HFF-Myc (cell line): ENCODE measurements around the gene ENOX1.
"Not testable (repeated sequence)": the region's sequence is repeated elsewhere in the genome, so short reads cannot be mapped to it uniquely, and the experiment has no call there.

Experiments used
- DNase-seq: peaks from one replicate; pipeline ENCODE4 v3.0.0-alpha.2; 2011; ENCODE audit warnings: low read depth; ENCODE audit errors: extremely low read depth
- H3K4me3 ChIP-seq: replicated peaks from 2 replicates; pipeline ENCODE4 v1.5.1; 2011; ENCODE audit warnings: low read depth, mild to moderate bottlenecking, control low read depth, low read length
- TF ChIP-seq, protein P1 (sequence below): IDR thresholded peaks from 2 replicates; pipeline ENCODE4 v1.5.1; 2012; ENCODE audit warnings: mild to moderate bottlenecking, low read depth, low read length, control low read depth; ENCODE audit errors: missing control alignments

Gene ENOX1

DNA sequence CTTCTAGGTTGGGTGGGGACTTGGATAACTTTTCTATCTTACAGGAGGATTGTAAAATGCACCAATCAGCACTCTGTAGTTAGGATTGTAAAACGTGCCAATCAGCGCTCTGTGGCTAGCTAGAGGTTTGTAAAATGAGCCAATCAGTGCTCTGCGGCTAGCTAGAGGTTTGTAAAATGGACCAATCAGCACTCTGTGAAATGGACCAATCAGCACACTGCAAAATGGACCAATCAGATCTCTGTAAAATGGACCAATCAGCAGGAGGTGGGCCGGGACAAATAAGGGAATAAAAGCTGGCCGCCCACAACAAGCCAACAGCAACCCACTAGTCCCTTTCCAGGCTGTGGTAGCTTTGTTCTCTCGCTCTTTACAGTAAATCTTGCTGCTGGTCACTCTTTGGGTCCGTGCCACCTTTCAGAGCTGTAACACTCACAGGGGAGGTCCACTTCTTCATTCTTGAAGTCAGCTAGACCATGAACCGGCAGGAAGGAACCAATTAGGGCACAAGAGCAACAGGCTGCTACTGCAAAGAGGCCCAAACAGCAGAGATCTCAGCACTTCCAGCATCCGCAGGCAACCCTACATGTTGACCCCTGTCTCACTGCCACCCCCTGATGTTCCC, 606.6 kb downstream of the ENOX1 start:
- DNase-seq, result no peak
- TF ChIP-seq, protein P1, sequence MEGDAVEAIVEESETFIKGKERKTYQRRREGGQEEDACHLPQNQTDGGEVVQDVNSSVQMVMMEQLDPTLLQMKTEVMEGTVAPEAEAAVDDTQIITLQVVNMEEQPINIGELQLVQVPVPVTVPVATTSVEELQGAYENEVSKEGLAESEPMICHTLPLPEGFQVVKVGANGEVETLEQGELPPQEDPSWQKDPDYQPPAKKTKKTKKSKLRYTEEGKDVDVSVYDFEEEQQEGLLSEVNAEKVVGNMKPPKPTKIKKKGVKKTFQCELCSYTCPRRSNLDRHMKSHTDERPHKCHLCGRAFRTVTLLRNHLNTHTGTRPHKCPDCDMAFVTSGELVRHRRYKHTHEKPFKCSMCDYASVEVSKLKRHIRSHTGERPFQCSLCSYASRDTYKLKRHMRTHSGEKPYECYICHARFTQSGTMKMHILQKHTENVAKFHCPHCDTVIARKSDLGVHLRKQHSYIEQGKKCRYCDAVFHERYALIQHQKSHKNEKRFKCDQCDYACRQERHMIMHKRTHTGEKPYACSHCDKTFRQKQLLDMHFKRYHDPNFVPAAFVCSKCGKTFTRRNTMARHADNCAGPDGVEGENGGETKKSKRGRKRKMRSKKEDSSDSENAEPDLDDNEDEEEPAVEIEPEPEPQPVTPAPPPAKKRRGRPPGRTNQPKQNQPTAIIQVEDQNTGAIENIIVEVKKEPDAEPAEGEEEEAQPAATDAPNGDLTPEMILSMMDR, result no peak
- H3K4me3 ChIP-seq, result no peak overlapping the region

DNA sequence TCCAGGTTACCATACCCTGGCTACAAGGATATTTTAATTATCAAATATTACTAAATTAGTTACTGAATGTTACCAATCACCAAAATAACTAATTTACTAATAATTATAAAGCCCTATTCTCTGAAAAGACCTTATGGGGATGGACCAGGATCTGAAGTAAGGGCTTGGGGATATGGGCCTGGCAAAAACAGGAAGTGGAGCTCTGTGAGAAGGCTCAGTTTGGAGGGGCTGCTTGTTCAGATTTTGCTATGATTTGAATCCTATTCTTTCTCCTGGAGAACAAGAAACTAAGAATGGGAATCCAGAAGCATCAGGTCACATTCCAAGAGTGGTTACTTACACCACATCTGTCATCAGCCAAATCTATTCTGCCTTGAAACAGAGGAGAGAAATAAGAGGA, 615.3 kb downstream of the ENOX1 start:
- no peak for DNase-seq
- TF ChIP-seq, protein P1, result no peak
- H3K4me3 ChIP-seq, result no peak overlapping the region

DNA sequence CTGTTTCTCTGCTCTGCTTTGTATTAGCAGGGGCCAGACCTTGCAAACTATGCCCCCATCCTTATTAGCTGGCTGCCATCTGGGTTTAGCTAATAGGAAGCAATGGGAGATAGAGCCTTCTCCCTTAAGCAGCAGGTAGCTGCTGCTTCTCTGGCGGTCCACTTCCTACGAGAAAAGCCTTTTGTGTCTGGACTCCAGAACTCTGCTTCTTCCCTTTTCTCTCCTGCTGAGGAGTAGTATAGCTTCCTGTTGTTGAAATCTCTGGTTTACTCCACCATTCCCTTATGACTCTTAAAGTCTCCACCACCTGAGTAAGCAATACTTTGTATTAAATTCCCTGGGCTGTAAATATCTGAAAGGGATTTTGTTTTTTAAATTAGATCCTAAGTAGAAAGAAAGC, 616.3 kb downstream of the ENOX1 start:
- TF ChIP-seq, protein P1, result no peak
- no peak overlapping the region for H3K4me3 ChIP-seq
- no peak for DNase-seq

DNA sequence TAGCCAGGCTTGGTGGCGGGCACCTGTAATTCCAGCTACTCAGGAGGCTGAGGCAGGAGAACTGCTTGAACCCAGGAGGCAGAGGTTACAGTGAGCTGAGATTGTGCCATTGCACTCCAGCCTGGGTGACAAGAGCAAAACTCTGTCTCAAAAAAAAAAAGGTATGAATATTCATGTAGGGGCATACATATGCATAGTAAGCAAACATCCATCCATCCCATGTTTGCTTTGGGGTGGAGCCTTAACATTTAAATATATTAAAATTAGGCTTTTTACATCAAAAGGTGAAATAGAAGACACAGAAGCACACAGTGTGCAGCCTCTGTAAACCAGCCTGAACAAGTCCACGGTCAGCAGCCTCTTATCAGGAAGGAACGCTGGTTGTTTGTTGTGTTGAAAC, 618.3 kb downstream of the ENOX1 start:
- DNase-seq, result not testable (repeated sequence)

DNA sequence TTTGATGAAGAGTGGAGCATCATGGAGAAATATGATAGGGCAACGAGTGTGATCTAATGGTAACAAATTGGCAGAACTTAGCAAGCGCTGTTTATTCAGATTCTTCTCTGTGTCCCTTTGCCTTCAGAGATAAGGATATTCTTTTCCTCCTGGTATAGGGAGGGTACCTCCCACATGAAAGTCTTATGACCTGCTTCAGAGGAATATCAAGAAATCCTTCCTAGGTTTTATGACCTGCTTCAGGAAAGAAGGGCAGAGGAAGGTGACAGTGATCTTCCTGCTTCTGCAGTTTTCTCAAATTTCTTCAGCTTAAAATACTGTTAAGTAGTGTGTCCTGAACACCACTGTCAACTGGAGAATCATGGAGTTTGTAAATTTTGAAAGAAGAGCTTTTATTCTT, 619.0 kb downstream of the ENOX1 start:
- H3K4me3 ChIP-seq, result no peak overlapping the region
- DNase-seq, result no peak
- TF ChIP-seq, protein P1, result no peak

More for the DNA sequence above, 618.3 kb downstream of the ENOX1 start:
- not testable (repeated sequence) for H3K4me3 ChIP-seq

DNA sequence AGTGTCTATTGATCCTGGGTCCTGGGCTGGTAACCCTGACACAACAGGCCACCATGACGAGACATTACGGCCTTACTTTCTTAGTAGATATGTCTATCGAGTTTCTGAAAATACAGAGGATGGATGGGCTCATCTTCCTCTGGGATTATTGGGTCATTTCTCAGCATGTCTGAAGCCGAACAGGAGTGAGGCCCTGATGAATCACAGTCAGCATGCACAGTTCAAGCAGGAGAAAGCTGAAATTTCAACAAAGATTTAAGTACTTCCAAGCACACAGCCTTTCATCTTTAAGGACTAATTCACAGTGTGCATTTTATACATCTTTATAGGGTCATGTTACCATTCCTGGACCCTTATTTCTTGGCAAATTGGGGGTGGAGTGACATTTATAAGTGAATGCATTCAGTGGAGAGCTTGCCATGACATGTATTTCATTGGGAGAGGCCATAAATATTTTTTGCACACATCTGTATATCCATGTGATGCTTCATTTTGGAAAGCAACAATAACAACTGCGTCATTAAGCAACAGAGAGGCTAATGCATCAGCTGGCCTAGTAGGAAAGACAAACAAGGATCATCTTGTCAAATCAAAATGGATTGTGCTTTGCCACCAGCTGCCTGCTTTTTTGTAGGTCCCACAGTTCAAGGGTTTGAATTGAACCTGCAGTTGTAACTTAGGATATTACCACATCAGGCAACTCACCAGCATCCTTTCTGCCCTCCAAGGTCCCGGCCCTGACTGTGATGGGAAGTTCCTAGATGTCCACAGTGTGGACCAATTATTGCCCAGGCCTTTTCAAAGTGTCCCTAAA, 619.9 kb downstream of the ENOX1 start:
- no peak overlapping the region for H3K4me3 ChIP-seq
- TF ChIP-seq, protein P1, result no peak
- DNase-seq, result no peak
